Upper lobe of left lung (tissue), 4 donors: ENCODE results near the gene TEAD2.

ENCODE experiments used
- EP300 ChIP-seq, 4 donors: sonication (generic); formaldehyde crosslinking; IDR thresholded peaks; one replicate each; pipeline ENCODE4 v1.5.1; 2017; ENCODE audit warnings: antibody characterized with exemption in 4 of 4, control low read depth in 2 of 4
- POLR2A ChIP-seq, 4 donors: fragments of 450-650 bp; IDR thresholded peaks; one replicate each; pipeline ENCODE4 v1.5.1; 2016 to 2017; ENCODE audit warnings: antibody characterized with exemption in 4 of 4, mild to moderate bottlenecking in 2 of 4
- POLR2AphosphoS5 ChIP-seq, 2 donors: sonication (generic); formaldehyde crosslinking; IDR thresholded peaks; one replicate each; pipeline ENCODE4 v1.5.1; 2017; ENCODE audit warnings: antibody characterized with exemption in 2 of 2
- TF ChIP-seq, protein P1 (sequence below), 6 experiments: fragments of 450-650 bp in 4 of 6; fragments of 200-600 bp in 2 of 6; sonication (generic) in 2 of 6; IDR thresholded peaks; one replicate each; pipeline ENCODE4 v1.5.1; 2016 to 2019; ENCODE audit warnings: antibody characterized with exemption in 6 of 6

DNA sequence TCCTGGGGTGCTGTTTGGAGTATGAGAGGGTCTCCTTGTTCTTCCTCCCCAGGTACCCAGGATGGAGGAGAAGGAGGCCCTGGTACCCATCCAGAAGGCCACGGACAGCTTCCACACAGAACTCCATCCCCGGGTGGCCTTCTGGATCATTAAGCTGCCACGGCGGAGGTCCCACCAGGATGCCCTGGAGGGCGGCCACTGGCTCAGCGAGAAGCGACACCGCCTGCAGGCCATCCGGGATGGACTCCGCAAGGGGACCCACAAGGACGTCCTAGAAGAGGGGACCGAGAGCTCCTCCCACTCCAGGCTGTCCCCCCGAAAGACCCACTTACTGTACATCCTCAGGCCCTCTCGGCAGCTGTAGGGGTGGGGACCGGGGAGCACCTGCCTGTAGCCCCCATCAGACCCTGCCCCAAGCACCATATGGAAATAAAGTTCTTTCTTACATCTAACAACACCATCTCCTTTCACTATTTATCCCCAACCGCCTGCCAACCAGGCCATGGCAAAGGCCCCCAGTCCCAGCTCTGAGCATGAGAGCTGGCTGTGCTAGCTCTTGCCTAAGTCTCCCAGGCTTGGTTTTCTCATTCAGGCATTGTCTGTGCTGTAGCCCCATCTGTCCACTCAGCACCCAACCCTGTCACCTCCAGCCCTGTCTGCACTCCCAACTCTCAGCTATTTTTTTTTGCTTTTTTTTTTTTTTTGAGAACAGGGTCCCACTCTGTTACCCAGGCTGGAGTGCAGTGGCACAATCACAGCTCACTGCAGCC is 12.6 kb upstream of the TEAD2 start:
- TF ChIP-seq, protein P1, sequence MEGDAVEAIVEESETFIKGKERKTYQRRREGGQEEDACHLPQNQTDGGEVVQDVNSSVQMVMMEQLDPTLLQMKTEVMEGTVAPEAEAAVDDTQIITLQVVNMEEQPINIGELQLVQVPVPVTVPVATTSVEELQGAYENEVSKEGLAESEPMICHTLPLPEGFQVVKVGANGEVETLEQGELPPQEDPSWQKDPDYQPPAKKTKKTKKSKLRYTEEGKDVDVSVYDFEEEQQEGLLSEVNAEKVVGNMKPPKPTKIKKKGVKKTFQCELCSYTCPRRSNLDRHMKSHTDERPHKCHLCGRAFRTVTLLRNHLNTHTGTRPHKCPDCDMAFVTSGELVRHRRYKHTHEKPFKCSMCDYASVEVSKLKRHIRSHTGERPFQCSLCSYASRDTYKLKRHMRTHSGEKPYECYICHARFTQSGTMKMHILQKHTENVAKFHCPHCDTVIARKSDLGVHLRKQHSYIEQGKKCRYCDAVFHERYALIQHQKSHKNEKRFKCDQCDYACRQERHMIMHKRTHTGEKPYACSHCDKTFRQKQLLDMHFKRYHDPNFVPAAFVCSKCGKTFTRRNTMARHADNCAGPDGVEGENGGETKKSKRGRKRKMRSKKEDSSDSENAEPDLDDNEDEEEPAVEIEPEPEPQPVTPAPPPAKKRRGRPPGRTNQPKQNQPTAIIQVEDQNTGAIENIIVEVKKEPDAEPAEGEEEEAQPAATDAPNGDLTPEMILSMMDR (IDR thresholded peaks at IDR 0.05) = no peak
- TF ChIP-seq POLR2A (IDR thresholded peaks at IDR 0.05) (no peak), POLR2AphosphoS5 (IDR thresholded peaks at IDR 0.05) (no peak), EP300 (IDR thresholded peaks at IDR 0.05) (no peak)
